Activated CD4-positive, alpha-beta T cell treated with anti-CD3 and anti-CD28 coated beads for 1 hour (primary cell): Measurements from ENCODE around the gene MMP24.
"Not testable (repeated sequence)": the region's sequence is repeated elsewhere in the genome, so short reads cannot be mapped to it uniquely, and the experiment has no call there.

Source experiments
- DNase-seq: peaks from one replicate; pipeline ENCODE4 v3.0.0-alpha.2; 2020

MMP24 gene

DNA sequence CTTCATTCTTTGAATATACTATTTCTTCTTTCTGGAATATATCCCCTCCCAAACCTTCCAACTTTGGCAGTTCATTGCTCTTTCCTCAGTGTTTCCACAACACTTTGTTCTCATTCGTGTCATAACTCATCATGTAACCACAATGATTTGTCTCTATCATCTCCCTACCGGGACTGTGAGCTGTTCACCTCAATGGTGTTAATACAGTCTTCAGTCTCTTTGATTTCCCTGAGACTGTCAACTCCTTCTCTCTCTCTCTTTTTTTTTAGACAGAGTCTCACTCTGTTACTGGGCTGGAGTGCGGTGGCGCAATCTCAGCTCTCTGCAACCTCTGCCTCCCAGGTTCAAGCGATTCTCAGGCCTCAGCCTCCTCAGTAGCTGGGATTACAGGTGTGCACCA is 2.5 kb upstream of the MMP24 start:
- DNase-seq: no peak

DNA sequence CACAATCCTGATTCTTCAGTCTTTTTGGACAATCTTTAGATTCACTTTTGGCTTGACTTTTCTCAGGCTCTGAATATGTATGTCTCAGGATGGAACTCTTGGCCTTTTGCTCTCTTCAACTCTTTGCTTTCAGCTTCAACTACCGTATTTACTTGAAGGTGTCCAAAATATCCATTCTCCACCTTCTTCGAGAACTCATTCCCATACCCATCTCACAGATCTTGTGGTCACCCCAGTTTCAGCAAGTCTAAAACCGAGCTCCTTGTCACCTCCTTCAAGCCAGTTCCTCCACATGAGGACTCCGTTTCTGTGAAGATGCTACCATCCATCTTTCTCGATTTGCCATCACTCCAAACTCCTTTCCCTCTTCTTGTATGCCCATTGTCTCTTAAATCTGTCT is 2.0 kb upstream of the MMP24 start:
- DNase-seq: no peak

DNA sequence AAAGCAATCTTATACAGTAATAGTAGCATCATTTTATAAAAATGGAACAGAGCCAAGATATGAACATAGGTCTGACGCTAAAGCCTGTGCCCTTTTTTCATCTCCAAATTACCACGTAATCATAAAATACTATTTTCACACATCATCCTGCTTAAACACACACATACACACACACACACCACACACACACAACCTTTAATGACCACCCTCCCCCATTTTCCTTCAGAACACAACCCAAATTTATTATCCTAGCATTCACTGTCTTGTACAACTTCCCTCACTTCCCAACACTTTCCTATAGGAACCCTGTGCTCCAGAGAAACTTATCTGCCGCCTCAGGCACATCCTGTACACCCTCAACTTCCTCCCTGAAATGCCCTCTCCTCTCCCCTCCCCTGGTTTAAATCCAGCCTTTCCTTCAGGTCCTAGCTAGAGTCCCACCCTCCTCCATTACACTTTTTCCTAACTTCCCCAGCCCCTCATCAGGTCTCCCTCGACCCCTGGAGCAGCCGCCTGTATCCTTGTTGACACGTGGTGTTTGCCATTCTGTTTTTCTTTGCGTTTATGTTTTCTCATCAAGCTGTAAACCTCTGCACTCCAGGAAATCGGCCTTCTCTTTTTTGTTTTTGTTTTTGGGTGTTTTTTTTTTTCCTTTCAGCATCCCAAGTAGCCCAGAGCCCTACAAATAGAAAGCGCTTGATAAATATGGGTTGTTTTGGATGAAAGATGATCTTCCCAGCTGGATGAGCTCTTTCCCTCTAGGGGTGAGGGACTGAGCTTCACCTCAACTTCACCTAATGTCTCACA is 968 bp upstream of the MMP24 start:
- no peak for DNase-seq

DNA sequence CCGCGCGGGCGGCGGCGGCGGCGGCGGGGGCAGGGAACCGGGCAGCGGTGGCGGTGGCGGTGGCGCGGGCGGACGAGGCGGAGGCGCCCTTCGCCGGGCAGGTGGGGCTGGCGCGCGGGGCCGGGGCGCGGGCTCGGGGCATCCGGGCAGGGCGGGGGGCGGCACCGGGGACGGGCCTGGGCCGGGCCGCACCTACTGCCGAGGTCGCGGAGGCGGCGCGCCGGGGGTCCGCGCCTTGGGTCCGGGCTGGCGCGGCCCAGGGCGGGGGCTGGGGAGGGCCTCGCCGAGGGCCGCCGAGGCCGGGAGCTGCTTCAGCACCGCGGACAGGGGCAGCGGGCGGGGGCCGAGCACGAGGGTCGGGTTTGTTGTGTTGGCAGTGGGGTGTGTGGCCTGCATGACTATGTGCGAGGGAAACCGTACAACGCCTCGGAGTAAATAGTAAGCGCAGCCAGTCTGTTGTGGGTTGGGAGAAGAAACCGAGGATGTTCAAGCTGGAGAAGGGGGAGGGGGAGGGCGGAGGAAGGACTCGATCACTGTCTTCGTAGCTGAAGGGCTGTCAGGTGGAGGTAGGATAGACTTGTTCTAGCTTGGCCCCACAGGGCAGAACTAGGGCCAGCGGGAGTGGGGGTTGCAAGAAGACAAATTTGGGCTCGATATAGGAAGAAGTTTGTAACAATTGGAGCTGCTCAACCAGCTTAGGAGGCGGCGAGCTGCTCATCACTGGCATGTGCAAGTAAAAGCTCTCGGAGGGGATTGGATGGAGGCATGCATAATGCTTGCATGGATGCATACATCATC is 593 bp downstream of the MMP24 start:
- DNase-seq: peak; percentile 10

DNA sequence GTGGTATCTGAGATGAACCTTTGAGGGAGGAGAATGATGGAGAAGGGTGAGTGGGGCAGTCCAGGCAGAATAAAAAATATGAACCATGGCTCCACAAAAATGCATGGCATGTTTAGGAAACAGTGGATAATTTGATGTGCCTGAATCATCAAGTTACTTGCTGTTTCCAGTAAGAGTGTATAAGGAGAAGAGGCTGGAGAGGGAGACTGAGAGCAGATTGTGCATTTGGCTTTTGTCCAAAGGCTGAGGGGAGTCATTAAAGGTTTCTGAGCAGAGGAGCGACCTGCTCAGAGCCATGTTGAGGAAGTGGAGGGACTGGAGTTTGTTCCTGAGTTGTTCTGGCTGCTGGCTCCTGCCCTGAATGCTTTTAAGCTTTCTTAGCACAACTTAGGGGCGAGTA is 6.1 kb downstream of the MMP24 start:
- no peak for DNase-seq

DNA sequence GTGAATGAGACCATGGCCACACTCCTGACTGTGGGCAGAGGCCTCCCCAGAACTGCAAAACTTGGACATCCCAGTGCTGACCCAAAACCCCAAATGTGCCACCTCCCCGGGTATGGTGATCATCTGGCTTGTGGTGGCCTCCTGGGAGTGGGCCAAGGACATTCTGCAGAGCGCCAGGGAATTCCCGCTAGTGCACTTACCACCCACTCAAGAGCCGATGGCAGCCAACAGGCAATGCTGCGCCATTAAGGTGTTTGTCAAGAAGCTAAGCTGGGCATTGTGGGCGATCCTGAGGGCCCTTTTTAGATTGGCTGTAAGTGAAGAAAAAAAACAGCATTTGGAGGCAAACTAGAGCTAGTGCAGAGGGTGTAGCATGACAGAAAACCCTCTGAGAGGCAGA is 9.4 kb downstream of the MMP24 start:
- DNase-seq: no peak

DNA sequence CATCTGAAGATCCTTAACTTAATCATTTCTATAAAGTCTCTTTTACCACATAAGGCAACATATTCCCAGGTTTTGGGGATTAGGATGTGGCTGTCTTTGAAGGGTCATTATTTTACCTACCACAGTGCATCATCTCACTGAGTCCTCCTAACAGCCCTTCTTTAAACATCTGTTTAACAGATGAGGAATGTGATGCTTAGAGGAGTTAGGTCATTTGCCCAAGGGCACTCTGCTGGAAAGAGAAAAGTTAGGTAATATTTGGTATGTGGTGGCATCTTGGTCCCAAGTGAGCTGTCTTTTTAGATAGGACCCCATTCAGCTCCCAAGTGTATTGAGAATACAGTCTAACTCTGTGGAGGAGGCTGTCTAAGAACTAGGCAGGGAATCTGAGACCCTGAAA is 11.0 kb downstream of the MMP24 start:
- DNase-seq: no peak

DNA sequence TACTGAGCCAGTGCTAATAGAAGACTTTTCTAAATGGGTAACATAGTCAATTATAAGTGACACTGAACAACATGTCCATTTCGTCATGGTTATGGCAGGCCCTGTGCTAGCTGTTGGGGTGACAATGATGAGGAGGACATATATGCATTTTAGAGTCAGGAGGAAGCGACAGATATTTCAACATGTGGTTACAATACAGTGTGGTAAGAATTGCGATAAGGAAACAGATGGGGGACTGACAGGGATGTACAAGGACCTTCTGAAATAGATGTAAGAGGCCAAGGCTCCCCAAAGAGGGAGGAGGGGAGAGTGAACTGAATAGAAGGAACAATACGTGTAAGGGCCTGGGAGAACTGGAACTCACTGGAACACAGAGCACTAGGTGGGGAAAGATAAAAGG is 11.7 kb downstream of the MMP24 start:
- no peak for DNase-seq

DNA sequence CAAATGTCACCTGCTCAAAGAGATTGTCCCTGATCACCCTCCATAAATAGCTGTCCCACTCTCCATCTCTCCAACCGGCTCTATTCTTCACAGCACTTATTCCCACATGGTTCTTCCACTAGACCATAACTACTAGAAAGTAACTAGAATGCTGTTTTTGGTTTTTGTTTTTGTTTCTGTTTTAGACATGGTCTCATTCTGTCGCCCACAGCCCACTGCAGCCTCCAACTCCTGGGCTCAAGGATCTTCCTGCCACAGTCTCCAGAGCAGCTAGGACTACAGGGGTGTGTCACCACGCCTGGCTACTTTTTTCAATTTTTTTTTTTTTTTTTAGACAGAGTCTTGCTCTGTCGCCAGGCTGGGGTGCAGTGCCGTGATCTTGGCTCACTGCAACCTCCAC is 12.2 kb downstream of the MMP24 start:
- DNase-seq: no peak

DNA sequence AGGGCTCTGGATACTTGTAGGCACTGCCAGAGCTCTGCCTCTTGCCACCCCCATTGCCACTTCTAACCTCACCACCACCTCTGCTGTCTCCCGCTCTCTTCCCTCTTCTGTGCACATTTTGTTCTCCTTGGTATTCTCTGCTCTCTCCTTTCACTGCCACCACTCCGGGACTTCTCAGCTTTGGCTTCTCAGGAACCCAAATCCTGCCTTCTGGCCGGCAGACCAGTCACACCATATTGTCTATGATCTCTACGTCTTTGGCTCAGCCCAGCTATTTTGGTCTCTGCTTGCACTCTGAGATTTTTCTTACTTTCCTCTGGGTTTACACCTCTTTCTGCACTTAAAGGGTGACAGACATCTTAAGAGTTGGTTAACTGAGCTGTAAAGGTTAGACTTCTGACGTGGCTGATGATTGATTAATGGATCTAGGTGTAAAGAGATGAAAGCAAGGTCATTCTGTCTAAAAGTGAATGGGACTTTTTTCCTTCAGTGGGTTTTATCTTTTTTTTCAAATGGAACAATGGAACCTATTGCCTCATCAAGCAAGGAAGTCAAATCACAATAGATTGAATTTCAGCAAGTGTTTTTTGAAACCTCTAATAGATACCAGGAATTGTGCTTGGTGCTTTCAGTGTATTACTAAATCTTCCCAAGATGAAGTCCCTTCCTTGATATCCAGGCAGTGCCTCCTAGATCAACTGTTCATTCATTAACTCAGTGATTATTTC is 13.8 kb downstream of the MMP24 start:
- DNase-seq: no peak

DNA sequence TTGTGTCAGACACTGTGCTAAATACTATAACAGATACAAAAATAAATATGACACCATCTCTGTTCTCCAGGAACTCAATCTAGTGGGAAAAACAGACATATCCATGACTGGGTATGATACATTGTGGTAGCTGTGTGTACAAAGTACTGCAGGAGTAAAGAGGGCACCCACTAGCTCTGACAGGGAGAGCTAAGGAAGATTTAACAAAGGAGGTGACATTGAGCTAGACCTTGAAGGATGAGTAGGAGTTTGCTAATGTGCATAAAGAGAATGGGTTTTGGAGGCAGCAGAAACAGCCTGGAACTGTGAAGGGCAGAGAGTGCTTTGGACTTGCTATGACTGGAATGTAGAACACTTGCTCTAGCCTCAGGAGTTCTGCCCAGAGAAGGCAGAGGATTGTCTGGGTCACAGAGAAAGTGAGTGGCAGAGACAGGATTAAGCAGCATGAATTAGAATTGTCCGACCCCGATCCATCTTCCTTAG is 14.4 kb downstream of the MMP24 start:
- no peak for DNase-seq

DNA sequence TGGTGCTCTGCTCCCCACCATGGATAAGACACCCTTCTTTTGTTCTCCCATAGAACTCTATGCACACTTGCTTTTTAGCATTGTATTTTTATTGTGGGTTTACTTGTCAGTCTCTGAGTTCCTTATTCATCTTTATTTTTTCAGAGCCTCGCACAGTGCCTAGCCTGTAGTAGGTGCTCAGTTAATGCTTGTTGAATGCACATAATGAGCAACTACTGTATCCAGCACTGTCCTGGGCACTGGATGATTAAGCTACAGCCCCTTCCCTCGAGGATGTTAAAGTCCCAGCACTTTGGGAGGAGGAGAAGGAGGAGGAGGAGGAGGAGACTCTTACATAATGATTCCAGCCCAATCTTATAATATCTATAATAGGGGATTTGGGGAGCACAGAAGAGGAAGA is 16.8 kb downstream of the MMP24 start:
- DNase-seq: no peak

DNA sequence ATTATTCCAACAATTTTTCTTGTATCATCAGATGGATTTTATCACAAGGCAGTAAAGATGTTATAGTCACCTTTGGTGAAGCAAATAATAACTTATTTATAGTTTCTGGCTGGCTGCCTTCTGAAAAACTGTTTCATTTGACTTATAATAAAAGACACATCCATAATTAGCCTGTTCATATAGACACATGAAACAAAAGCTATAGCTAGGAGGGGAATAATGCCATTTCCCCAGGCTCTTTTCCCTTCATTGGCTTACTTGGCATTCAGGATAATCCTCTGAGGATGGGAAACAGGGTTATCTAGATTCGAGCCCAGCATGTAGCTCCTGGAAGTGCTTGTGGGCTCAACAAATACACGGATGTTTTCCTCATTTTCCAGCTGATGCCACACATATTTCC is 17.5 kb downstream of the MMP24 start:
- no peak for DNase-seq

DNA sequence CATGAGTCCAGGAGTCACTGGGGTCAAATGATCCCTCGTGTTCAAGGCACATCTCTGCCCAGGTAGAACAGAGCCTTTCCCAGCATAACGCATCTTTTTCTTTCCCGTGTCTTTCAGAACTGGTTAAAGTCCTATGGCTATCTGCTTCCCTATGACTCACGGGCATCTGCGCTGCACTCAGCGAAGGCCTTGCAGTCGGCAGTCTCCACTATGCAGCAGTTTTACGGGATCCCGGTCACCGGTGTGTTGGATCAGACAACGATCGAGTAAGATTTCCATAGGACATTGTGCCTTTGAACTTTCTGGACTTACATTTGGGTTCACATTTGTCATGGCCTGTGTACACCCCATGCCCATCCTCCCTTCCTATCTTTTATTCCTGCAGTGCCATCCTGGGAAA is 20.2 kb downstream of the MMP24 start:
- DNase-seq: no peak

DNA sequence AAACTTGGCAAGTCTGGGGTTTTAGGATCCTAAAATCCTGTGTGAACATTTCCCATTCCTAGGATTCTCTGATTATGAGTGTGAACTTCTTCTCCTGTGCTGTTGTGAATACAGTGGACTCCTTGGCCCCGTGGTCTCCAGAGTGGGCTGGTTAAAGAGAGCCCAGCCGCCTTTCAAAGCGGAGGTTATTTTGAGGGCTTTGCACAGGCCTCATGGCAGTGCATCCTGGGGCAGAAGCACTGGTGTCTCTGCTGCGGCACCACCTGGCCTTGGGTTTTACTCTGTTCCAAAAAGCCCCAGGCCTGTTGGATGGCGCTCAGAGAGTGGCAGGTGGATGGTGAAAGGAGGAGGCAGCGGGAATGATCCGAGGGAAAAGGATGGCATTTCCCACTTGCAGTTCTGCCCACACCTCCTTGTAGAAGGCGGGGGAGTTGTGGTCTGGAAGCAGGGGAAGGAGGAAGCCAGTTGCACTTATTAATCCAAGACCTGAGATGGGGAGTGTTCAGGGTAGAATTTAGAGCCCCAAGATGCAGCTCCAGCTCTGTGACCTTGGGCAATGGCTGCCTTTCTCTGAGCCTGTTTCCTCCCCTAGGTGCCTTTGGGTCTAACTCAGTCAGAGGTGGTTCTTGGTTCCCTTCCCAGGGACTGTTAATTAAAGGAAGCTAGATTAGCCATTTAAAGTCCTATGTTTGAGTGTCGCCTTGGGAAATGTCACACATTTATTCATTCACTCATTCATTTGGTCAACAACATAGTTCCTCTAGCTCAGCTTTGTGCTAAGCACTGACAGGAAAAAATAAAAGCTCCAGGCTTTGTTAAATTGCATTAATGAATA is 22.4 kb downstream of the MMP24 start:
- no peak for DNase-seq

DNA sequence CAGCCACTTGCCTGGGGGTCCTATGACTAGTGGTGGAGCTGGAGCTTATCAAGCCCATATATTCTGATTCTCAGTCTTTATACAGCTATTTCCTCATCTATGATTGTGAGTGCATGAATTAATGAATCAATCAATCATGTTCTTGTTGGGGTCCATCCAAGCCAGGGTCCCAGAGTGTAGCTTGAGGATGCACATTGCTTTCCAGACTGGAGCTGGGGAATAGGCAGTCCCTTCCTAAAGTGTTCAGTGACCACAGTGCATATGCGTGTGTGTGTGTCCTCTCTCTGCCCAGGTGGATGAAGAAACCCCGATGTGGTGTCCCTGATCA is 25.1 kb downstream of the MMP24 start:
- no peak for DNase-seq

DNA sequence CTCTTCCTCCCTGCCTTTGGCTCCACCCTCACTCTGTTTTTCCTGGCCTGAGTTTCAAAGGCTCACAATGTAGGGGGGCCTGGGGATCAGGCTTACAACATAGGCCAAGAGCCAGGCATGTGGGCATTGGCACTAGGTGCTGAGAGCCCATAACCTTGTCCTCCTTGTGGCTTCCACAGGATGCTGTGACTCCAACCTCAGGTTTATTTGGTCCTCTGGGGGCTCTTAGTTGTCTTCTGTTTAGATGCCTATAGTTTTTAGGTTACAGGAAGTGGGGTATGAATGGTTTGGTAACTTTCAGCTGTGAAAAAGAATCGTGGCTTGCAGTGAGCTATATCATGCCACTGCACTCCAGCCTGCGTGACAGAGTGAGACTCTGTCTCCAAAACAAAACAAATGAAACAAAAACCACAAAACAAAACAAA is 25.6 kb downstream of the MMP24 start:
- no peak for DNase-seq

DNA sequence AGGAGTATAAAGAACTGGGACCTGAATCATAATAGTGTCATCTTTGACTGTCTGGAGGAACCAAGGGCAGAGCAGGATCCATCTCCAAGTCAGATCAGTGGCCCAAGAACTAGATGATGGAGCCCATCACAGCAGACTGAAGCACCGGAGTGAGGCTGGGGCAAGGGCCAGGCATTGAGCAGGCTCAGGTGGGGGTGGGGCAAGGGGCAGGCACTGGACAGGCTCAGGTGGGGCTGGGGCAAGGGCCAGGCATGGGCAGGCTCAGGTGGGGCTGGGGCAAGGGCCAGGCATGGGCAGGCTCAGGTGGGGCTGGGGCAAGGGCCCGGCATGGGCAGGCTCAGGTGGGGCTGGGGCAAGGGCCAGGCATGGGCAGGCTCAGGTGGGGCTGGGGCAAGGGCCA is 26.1 kb downstream of the MMP24 start:
- not testable (repeated sequence) for DNase-seq

DNA sequence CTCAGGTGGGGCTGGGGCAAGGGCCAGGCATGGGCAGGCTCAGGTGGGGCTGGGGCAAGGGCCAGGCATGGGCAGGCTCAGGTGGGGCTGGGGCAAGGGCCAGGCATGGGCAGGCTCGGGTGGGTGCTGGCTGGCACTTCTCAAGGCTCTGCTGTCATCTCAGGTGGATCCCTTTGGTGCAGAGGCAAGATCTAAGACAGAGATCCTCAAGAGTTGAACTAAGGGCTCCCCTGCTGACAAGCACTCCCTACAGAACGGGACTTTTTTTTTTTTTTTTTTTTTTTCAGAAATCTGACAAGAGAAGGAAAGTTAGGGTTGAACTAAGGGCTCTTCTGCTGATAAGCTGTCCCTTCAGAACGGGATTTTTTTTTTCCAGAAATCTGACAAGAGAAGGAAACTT is 26.5 kb downstream of the MMP24 start:
- DNase-seq: no peak

DNA sequence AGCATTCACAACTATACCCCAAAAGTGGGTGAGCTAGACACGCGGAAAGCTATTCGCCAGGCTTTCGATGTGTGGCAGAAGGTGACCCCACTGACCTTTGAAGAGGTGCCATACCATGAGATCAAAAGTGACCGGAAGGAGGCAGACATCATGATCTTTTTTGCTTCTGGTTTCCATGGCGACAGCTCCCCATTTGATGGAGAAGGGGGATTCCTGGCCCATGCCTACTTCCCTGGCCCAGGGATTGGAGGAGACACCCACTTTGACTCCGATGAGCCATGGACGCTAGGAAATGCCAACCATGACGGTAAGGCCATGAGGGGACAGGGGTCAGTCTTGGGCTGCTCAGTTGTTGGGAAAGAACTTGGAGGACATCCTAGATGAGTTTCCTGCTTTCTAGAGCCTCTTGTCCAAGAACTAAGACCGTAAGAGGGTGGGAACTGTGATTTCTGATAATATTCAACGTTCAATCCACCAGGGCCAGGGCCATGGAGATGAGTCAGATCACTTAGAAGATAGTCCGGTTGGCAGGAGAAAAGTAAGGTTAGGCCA is 28.0 kb downstream of the MMP24 start:
- DNase-seq: no peak

DNA sequence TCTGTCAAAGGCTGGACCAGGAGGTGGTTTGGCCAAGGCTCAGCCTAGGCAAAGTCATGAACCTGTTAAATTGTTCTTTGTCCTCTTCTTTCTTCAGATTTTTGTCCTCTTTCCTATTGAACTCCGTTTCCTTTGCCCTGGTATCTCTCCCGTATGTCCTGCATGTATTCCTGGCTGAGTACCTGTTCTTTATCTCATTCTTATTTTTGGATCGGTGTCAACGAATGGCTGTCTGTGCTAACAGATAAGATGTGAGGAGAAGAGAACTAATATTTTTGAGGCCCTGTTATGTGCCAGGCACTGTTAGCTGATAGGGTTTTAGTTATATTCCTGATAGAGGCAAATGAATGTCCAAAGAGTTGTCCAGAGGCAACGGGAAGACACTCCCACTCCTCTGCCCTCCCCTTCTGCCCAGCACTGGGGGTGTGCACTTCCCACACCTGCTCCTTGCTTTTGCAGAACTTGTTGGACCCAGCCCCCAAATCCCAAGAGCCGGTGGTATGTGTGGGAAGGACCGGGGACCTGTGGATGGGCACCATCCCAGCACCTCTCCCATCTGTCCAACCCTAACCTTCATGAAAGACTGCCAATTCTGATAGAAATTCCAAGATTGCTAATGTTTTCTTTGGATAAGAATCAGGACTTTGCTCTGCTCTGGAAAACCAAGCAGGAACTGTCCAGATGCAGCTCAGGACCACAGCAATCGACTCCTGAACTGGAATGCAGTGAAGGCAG is 30.9 kb downstream of the MMP24 start:
- no peak for DNase-seq

DNA sequence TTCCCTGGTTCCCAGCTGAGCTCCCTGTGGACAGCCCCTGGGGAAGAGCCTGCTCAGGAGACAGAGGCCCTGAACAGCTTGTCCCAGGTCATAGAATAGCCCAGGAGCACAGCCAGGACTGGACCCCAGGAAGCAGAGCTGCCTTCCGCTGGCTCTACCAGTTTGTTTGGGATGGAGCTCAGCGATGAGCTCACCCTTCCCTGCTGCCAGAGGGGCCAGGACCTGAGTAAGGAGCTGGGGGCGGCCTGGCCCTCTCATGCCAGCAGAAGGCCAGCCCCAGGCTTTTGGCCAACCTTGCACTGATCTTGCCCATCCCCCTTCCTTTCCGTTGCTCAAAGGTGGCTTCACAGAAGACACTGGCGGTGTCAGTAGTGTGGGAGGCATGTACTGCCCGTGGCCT is 33.9 kb downstream of the MMP24 start:
- DNase-seq: no peak
